K562 (cell line): ENCODE results near the gene SPATS2. TPM values are rescaled to one million over a fixed set of nuclear protein-coding genes. Genes with fewer than 3 reads are reported as not detected.

Source experiments
- ATAC-seq: fragments of 200-7000 bp; cut with Tn5 transposase; 3 replicates; pipeline ENCODE4 v1.9.1; 2020; ENCODE audit warnings: moderate library complexity
- BruUV-seq: library from RNA; stranded (reverse); fragments of 400-500 nt; replicated peaks from 2 replicates; lab custom pipeline; 2021; lab: Mats Ljungman, UMichigan
- CTCF ChIA-PET: fragments of 300-600 bp; formaldehyde crosslinking; extraction: SDS; loops from one replicate; lab custom pipeline; 2021; ENCODE audit warnings: low intra/inter-chr PET ratio; lab: Yijun Ruan, JAX
- POLR2A ChIA-PET: fragments of 300-600, 350-650 bp; sonication (Branson Sonifier 250); formaldehyde crosslinking; extraction: SDS; loops from one replicate; lab custom pipeline; 2021; ENCODE audit warnings: antibody characterized with exemption, inconsistent platforms; lab: Yijun Ruan, JAX
- DNase-seq, 4 experiments: peaks; one replicate each; pipeline versions ENCODE4 v3.0.0 to v3.0.0-alpha.2; 2011 to 2018; ENCODE audit warnings: low spot score in 3 of 4, mixed read lengths in 3 of 4; ENCODE audit errors: extremely low read depth in 1 of 4
- FAIRE-seq: peaks from 2 replicates; lab custom pipeline; 2011; peaks lifted over from hg19 to GRCh38; lab: Jason Lieb, UNC
- H2AFZ ChIP-seq: 2 replicates; pipeline ENCODE4 v1.6.0; 2011; ENCODE audit warnings: low read depth, low read length, control low read depth, inconsistent platforms
- H3K27ac ChIP-seq: fragments of 200-600 bp; 3 replicates; pipeline ENCODE4 v1.8.0; 2011; ENCODE audit warnings: low read depth, mild to moderate bottlenecking, control low read depth, inconsistent platforms, low read length, moderate library complexity, mixed read lengths; ENCODE audit errors: extremely low read depth
- H3K27me3 ChIP-seq, 2 experiments: fragments of 300-600 bp in 1 of 2; 2 replicates in 1 of 2; 3 replicates in 1 of 2; pipeline versions ENCODE4 v1.6.0 to v1.8.0; 2011; ENCODE audit warnings: inconsistent platforms in 2 of 2, low read length in 2 of 2, mild to moderate bottlenecking in 1 of 2, mixed read lengths in 1 of 2, moderate library complexity in 1 of 2; ENCODE audit not compliant: control insufficient read depth in 2 of 2, insufficient read depth in 2 of 2
- H3K36me3 ChIP-seq: fragments of 300-600 bp; 3 replicates; pipeline ENCODE4 v1.8.0; 2011; ENCODE audit warnings: mild to moderate bottlenecking, low read length, inconsistent platforms; ENCODE audit not compliant: control insufficient read depth, insufficient read depth
- H3K4me1 ChIP-seq, 2 experiments: fragments of 200-600 bp in 1 of 2; replicated peaks in 1 of 2; 2 replicates in 1 of 2; 3 replicates in 1 of 2; pipeline versions ENCODE4 v1.5.1 to v1.8.0; 2011; ENCODE audit warnings: inconsistent platforms in 2 of 2, low read length in 2 of 2, mild to moderate bottlenecking in 1 of 2, mixed read lengths in 1 of 2, moderate library complexity in 1 of 2; ENCODE audit not compliant: control insufficient read depth in 2 of 2, insufficient read depth in 2 of 2
- H3K4me2 ChIP-seq: 2 replicates; pipeline ENCODE4 v1.6.1; 2011; ENCODE audit warnings: low read length, control low read depth, inconsistent platforms, mixed read lengths; ENCODE audit not compliant: insufficient read depth
- H3K4me3 ChIP-seq: fragments of 200-600 bp; sonication (generic), shearing (Covaris generic); 2 replicates; pipeline ENCODE4 v1.5.1; 2016; ENCODE audit warnings: control low read depth, inconsistent platforms
- H3K79me2 ChIP-seq: fragments of 200-600 bp; 3 replicates; pipeline ENCODE4 v1.8.0; 2011; ENCODE audit warnings: low read length, inconsistent platforms; ENCODE audit not compliant: control insufficient read depth, insufficient read depth
- H3K9ac ChIP-seq, 2 experiments: 2 replicates each; pipeline versions ENCODE4 v1.6.0 to v1.6.1; 2011; ENCODE audit warnings: low read depth in 2 of 2, low read length in 2 of 2, control low read depth in 1 of 2, inconsistent platforms in 1 of 2, mild to moderate bottlenecking in 1 of 2, mixed read lengths in 1 of 2; ENCODE audit not compliant: insufficient read depth in 1 of 2
- H3K9me1 ChIP-seq: one replicate; pipeline ENCODE4 v1.6.0; 2011; ENCODE audit warnings: inconsistent platforms, mild to moderate bottlenecking, low read length, moderate library complexity; ENCODE audit not compliant: control insufficient read depth, insufficient read depth
- H3K9me3 ChIP-seq: replicated peaks from 2 replicates; pipeline ENCODE4 v1.5.1; 2011; ENCODE audit warnings: low read depth, low read length, inconsistent platforms; ENCODE audit not compliant: control insufficient read depth, insufficient read depth
- H4K20me1 ChIP-seq: replicated peaks from 2 replicates; pipeline ENCODE4 v1.6.1; 2011; ENCODE audit warnings: low read length, inconsistent platforms, mixed read lengths; ENCODE audit not compliant: control insufficient read depth, insufficient read depth
- FOXK2 ChIP-seq, 2 experiments: fragments of 450-650 bp; IDR thresholded peaks in 1 of 2; conservative IDR thresholded peaks in 1 of 2; 2 replicates each; pipeline ENCODE4 v1.6.1; 2016; ENCODE audit warnings: low read depth in 2 of 2, mild to moderate bottlenecking in 1 of 2
- JUNB ChIP-seq: fragments of 450-650 bp; formaldehyde crosslinking; conservative IDR thresholded peaks from 2 replicates; pipeline ENCODE4 v1.4.0; 2020; ENCODE audit warnings: mild to moderate bottlenecking
- POLR2H ChIP-seq: IDR thresholded peaks from 2 replicates; pipeline ENCODE4 v1.6.1; 2016; ENCODE audit warnings: missing genetic modification characterization, low read depth, mild to moderate bottlenecking, control low read depth, missing compliant biosample characterization, moderate library complexity
- RFX5 ChIP-seq: IDR thresholded peaks from 2 replicates; pipeline ENCODE4 v1.6.1; 2011; ENCODE audit warnings: low read depth, mild to moderate bottlenecking, improper control_type of control experiment, low read length
- SMAD3 ChIP-seq: fragments of 450-650 bp; formaldehyde crosslinking; conservative IDR thresholded peaks from 2 replicates; pipeline ENCODE4 v1.4.0; 2020; ENCODE audit warnings: mild to moderate bottlenecking
- WGBS: fragments of 100-300 bp; shearing (Covaris generic); methylation state at CpG from one replicate; pipeline ENCODE4 v1.1.6; 2016; ENCODE audit warnings: low coverage, mixed read lengths; ENCODE audit not compliant: insufficient coverage; ENCODE audit errors: missing lambda C conversion rate; 5-methylcytosine and 5-hydroxymethylcytosine counted together
- in situ Hi-C: fragments of 300-500 bp; cut with MboI; formaldehyde crosslinking; loops from 4 replicates; pipeline ENCODE4 v1.15.0; 2018; ENCODE audit warnings: inconsistent platforms, mixed read lengths
- intact Hi-C: fragments of 100-400 bp; cut with micrococcal nuclease; formaldehyde crosslinking; loops from 2 replicates; pipeline ENCODE4 v1.14.2; 2022
- polyA plus RNA-seq, 8 experiments: library from polyadenylated mRNA; depleted of rRNA in 4 of 8; stranded (reverse) in 5 of 8; unstranded in 3 of 8; fragments of >200 nt; fragmentation: Nextera tagmentation in 2 of 8; fragmentation: Illumina TruSeq in 1 of 8; extraction: Ambion mirVana in 2 of 8; extraction: Trizol in 1 of 8; gene quantifications; 2 replicates each; pipeline versions ENCODE4 v1.2.1 to v1.2.3, GENCODE V29; 2011 to 2014; ENCODE audit warnings: inconsistent platforms in 1 of 8, missing spikeins in 1 of 8
- total RNA-seq, 7 experiments: library from RNA; depleted of rRNA in 6 of 7; stranded (reverse); fragments of >200 nt in 6 of 7; fragmentation: Illumina TruSeq in 2 of 7; extraction: Trizol in 2 of 7; gene quantifications; 2 replicates each; pipeline versions ENCODE4 v1.2.1 to v1.2.3, GENCODE V29; 2011 to 2021; ENCODE audit warnings: low replicate concordance in 1 of 7

SPATS2 gene
- total and polyA plus RNA-seq, 9 of the 15 experiments (the other 6 are each of a cell fraction or from before 2014, with no cell fraction given): 5.4 to 48.2 (median 17.5) TPM

GRCh38 chr12:49458816-49459215 is 91.6 kb downstream of the SPATS2 start:
- ATAC-seq (no peak), FAIRE-seq (no peak), DNase-seq (no peak)
- Histone ChIP-seq H3K9me1 (no peaks in the 10 kb centered on the region), H3K27ac (no peak overlapping the region), H4K20me1 (0 out of 2 replicates have a peak, but pooled peaks cover 5% of the 10 kb centered on the region), H3K36me3 (peaks cover 3% of the 10 kb centered on the region; the same call in 1 of the 3 replicates), H3K4me2 (no peak overlapping the region), H3K9me3 (no peaks in the 10 kb centered on the region), H2AFZ (no peak overlapping the region), H3K4me3 (no peak overlapping the region), H3K9ac (no peak overlapping the region), H3K79me2 (peaks cover 2% of the 10 kb centered on the region; the same call in 1 of the 3 replicates), H3K4me1 (peaks cover 0 to 3% of the 10 kb centered on the region in 2 experiments; a peak in 1 of 5 replicates), H3K27me3 (no peaks in the 10 kb centered on the region)
- in situ Hi-C loops: no loop called here
- intact Hi-C loops: no loop called here
- WGBS: 87% methylated on average over 3 of the region's 3 CpGs
- TF ChIP-seq JUNB (CRISPR knock-in tag): no peak
- no peak for TF ChIP-seq FOXK2 (conservative IDR thresholded peaks at IDR 0.05 in 1 of 2, IDR thresholded peaks at IDR 0.05 in 1 of 2; ENCODE audit: low read depth in 2 of 2)
- no peak for TF ChIP-seq SMAD3 (CRISPR knock-in tag)
- POLR2A ChIA-PET: interaction anchor here (0.7 kb wide), 1 partner anchor 29 kb away, joined by 3 read pairs; no protein-coding TSS in a partner anchor
- CTCF ChIA-PET: no interaction called here
- BruUV-seq: no TSS peak

GRCh38 chr12:49461221-49461620 is 94.0 kb downstream of the SPATS2 start:
- POLR2A ChIA-PET: interaction anchor here (0.6 to 1.5 kb wide), 6 partner anchors 12 to 94 kb away, joined by 3 to 4 read pairs (median 3); partner anchors contain the start of gene SPATS2
- H3K9ac ChIP-seq: no peak overlapping the region; a peak in 1 of 4 replicates
- H3K9me3 ChIP-seq: no peaks in the 10 kb centered on the region
- WGBS: 17% methylated on average over 1 of the region's 1 CpG
- in situ Hi-C loops: no loop called here
- no peak overlapping the region for H2AFZ ChIP-seq
- FAIRE-seq (peak; percentile 48), ATAC-seq (no peak), DNase-seq (no peak)
- TF ChIP-seq POLR2H (tag): 0 out of 2 replicates have a peak, but pooled peaks have one; percentile 19
- TF ChIP-seq RFX5: no peak
- no peak overlapping the region for H3K27ac ChIP-seq
- 0 out of 3 replicates have a peak, but pooled peaks cover 3% of the 10 kb centered on the region for H3K36me3 ChIP-seq
- intact Hi-C loops: no loop called here
- no peaks in the 10 kb centered on the region for H3K27me3 ChIP-seq
- H3K4me3 ChIP-seq: no peak overlapping the region
- no peaks in the 10 kb centered on the region for H3K4me1 ChIP-seq
- H3K79me2 ChIP-seq: no peaks in the 10 kb centered on the region
- CTCF ChIA-PET: no interaction called here
- BruUV-seq: TSS peak; percentile 29
- no peak overlapping the region for H3K4me2 ChIP-seq
- H4K20me1 ChIP-seq: no peaks in the 10 kb centered on the region
- no peaks in the 10 kb centered on the region for H3K9me1 ChIP-seq
